H1 (cell line): ENCODE results near the gene ZNF598.

Source experiments
- EP300 ChIP-seq, 2 experiments: IDR thresholded peaks; 1 replicate in 1 of 2; 2 replicates in 1 of 2; pipeline ENCODE4 v1.6.1; 2011 to 2012; ENCODE audit warnings: low read depth in 2 of 2, low read length in 2 of 2, mild to moderate bottlenecking in 2 of 2, borderline replicate concordance in 1 of 2, inconsistent platforms in 1 of 2, moderate library complexity in 1 of 2
- KDM5A ChIP-seq: fragments of 200-600 bp; IDR thresholded peaks from 2 replicates; pipeline ENCODE4 v1.7.1; 2012; ENCODE audit warnings: mild to moderate bottlenecking, low read length, inconsistent platforms, mixed read lengths

GRCh38 chr16:2019518-2019920 is 9.9 kb upstream of the ZNF598 start, which contains the start of gene NPW:
- no peak for TF ChIP-seq KDM5A
- TF ChIP-seq EP300 (IDR thresholded peaks at IDR 0.05; ENCODE audit: borderline replicate concordance in 1 of 2, low read depth in 2 of 2, low read length in 2 of 2): no peak
